NCI-H2196 treated with DMSO at 0.1 percent for 48 hours (cell line): ENCODE measurements around the gene UBE2Q1.

ENCODE experiments used
- DNase-seq: peaks from one replicate; lab custom pipeline; 2025; ENCODE audit not compliant: unreplicated experiment; lab: John Stamatoyannopoulos, UW

Gene UBE2Q1

DNA sequence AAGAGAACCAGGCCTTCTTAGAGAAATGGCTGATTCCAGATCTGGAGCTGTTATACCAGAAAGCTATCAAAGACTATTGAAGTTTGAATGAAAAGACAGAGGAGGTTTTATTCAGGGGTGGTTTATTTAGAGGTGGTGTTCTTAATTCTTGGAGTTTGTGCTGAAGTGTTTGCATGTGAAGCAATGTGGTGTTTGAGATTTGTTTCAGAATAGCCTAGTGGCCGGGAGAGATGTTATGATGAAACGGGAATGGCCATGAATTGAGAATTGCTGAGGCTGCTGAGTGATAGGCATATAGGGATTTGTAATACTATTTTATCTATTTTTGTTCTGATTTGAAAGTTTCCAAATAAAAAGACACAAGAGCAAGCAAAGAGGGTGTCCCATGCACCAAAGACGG is 45.7 kb downstream of the UBE2Q1 start:
- DNase-seq, result no peak

GRCh38 chr1:154503898-154504297 is 54.6 kb downstream of the UBE2Q1 start:
- DNase-seq, result no peak

GRCh38 chr1:154502744-154503115 is 55.7 kb downstream of the UBE2Q1 start:
- no peak for DNase-seq

DNA sequence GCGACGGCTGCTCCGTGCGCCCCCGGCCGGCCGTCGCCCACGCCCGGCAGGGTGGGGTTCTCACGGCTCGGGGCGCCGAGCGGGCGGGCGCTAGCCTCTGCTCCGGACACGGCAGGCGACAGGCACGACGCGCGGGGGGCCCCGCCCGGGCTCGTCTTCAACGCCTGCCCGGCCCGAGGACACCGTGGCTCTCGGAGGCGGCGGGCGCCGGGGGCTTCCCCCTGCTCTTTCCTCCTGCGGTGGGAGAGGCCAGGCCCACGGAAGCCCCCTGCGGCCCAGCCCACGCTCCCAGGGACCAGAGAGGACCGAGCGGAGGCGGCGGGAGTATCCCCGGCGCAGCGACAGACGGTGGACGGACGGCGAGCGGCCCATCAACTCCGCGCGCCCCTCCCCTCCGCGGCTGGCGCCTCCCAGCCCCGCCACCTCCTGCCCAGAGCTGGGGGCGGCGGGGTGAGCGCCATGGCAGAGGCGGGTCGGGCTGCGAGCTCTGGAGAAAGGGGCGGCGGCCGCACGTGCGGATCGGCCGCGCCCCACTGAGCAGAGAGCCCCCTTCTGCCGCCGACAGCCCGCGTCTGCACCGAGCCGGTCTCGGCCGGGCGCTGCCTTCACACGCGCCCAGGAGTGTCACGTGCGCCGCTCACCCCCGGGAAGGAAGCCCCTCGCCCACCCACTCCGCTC is 56.3 kb downstream of the UBE2Q1 start, which contains the start of the genes SHE and TDRD10:
SHE (minus strand) TSS at position 347 of the 678 bp plus-strand sequence. CDS start 386 bp downstream, outside the sequence.
TDRD10 (plus strand) TSS at position 154 of the 678 bp plus-strand sequence. CDS start 4,685 bp downstream, outside the sequence.
- DNase-seq, result no peak

GRCh38 chr1:154501423-154502065 is 56.9 kb downstream of the UBE2Q1 start:
- DNase-seq, result no peak

- DNase-seq, result no peak
Observed at GRCh38 chr1:154500533-154500932, 57.9 kb downstream of the UBE2Q1 start.

- DNase-seq, result no peak
Observed at GRCh38 chr1:154499446-154499845, 59.0 kb downstream of the UBE2Q1 start.
